ENCODE results near the gene ACBD3. TPM values are rescaled to one million over a fixed set of nuclear protein-coding genes. Genes with fewer than 3 reads are reported as not detected.

The ACBD3 gene
- total RNA-seq (2014; rRNA removed; shearing (Covaris generic)) (70.2 and 76.8 TPM in 2 replicates), polyA plus RNA-seq (2016; fragmentation: Nextera tagmentation; extraction: Ambion mirVana) (40.8 and 41.4 TPM in 2 replicates)

DNA sequence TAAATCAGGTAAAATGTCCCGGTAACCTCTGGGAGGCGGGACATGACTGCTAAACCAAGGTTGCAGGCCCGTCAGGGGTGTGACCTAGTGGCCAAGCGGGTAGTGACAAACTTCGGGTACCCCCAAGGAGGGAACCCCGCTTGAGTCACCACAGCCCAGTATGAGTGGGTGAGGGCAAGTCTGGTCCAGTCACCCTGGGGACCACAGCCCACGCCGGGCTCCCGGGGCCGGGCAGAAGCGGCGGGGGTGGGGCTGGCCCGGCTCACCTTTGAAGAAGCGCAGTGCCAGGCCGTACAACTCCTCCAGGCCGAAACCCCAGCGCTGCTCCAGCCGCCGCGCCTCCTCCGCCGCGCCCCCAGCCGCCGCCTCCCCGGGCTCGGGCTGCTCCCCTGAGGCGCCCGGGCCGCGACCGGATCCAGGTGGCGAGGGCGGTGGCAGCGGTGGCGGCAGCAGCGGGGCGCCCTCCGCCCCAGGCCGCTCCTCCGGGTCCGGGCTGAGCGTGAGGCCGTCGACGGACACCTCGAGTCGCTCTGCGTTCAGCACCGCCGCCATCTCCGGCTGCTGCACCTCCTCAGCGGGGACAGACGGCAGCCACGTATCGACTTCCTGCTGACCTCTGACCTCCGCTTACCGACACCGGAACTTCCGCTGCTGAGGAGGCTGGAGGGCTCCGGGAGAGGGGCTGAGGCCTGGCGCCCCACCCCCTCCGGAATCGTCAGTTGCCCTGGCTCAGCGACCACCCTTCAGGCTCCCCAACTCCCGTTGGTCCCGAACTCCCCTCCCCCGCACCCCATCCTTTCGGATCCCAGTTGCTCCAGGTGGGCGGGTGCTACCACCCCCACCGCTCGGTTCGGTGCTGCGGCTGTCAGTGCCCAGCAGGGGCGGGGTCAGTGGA is at the start of gene ACBD3:
Gene ACBD3 (minus strand): TSS at position 618 of the 895 bp plus-strand sequence. CDS start 66 bp downstream, at position 552.
- in situ Hi-C loops (cut with MboI) = no loop called here
- Histone ChIP-seq H3K4me2 (ENCODE audit: unreplicated experiment) (peak within 1 kb of the TSS; percentile 99), H3K27me3 (replicated peaks; ENCODE audit: insufficient read depth) (no peaks in the 10 kb centered on the region), H4K20me1 (ENCODE audit: insufficient read depth) (peaks cover 14% of the 10 kb centered on the region), H2AFZ (peak within 1 kb of the TSS; percentile 97), H3K4me3 (peak within 1 kb of the TSS; percentile 94), H3K36me3 (ENCODE audit: low read depth) (peaks cover 3% of the 10 kb centered on the region; the same call in 1 of the 2 replicates), H3K4me1 (ENCODE audit: insufficient read depth) (peaks cover 30% of the 10 kb centered on the region), H3F3A (ENCODE audit: insufficient read depth) (peaks cover 32% of the 10 kb centered on the region), H3K9me2 (ENCODE audit: insufficient read depth) (no peaks in the 10 kb centered on the region), H3K9ac (peak within 1 kb of the TSS; percentile 97), H3K79me2 (ENCODE audit: insufficient read depth) (peaks cover 59% of the 10 kb centered on the region), H3K27ac (peak within 1 kb of the TSS; percentile 95), H3K9me3 (ENCODE audit: low read depth) (no peaks in the 10 kb centered on the region)
- DNase-seq = peak; percentile 95
- WGBS, 2 experiments (ENCODE audit: low coverage in 1 of 2, low lambda C conversion rate in 2 of 2, missing lambda C conversion rate in 2 of 2) = 1% methylated on average over 38 to 58 of the region's 75 CpGs
- TF ChIP-seq EZH2 (IDR thresholded peaks at IDR 0.05; ENCODE audit: insufficient read depth, poor library complexity, severe bottlenecking) (no peak), EZH2phosphoT487 (IDR thresholded peaks at IDR 0.05; ENCODE audit: insufficient read depth, low read depth) (no peak)

- in situ Hi-C loops (cut with MboI) = no loop called here
- Histone ChIP-seq H3K9ac (no peak overlapping the region), H3K9me2 (ENCODE audit: insufficient read depth) (no peaks in the 10 kb centered on the region), H3K9me3 (ENCODE audit: low read depth) (no peaks in the 10 kb centered on the region), H3K4me3 (no peak overlapping the region), H4K20me1 (ENCODE audit: insufficient read depth) (no peaks in the 10 kb centered on the region), H3K79me2 (ENCODE audit: insufficient read depth) (no peaks in the 10 kb centered on the region), H3K36me3 (ENCODE audit: low read depth) (no peaks in the 10 kb centered on the region), H3F3A (ENCODE audit: insufficient read depth) (no peaks in the 10 kb centered on the region), H3K4me1 (ENCODE audit: insufficient read depth) (no peaks in the 10 kb centered on the region), H2AFZ (no peak overlapping the region), H3K27me3 (replicated peaks; ENCODE audit: insufficient read depth) (no peaks in the 10 kb centered on the region), H3K27ac (no peak overlapping the region), H3K4me2 (ENCODE audit: unreplicated experiment) (no peak overlapping the region)
- no peak for DNase-seq
- WGBS, 2 experiments (ENCODE audit: low coverage in 1 of 2, low lambda C conversion rate in 2 of 2, missing lambda C conversion rate in 2 of 2) = 83% methylated on average over 3 of the region's 3 CpGs
- TF ChIP-seq EZH2 (IDR thresholded peaks at IDR 0.05; ENCODE audit: insufficient read depth, poor library complexity, severe bottlenecking) (no peak), EZH2phosphoT487 (IDR thresholded peaks at IDR 0.05; ENCODE audit: insufficient read depth, low read depth) (no peak)
Observed at GRCh38 chr1:226233806-226234205, 47.3 kb upstream of the ACBD3 start.

DNA sequence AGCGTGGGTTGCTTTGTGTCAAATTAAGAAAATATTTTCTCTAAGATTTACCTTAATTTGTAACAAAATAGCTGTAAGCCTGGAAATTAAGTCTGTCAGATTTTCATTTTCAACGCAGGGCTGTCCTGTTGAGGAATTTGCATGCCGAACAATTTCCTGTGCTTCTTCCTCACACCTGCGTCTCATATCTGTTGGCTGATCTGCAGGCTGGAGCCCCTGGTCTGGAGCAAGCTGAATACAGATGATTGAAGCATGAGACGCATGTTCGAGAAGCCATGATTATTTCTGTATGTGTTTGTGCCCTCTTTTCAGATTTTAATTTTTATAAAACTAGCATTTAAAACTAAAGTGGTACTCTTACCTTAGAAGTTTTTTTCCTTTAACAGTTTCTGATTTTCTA is 46.8 kb upstream of the ACBD3 start:
- TF ChIP-seq EZH2 (IDR thresholded peaks at IDR 0.05; ENCODE audit: insufficient read depth, poor library complexity, severe bottlenecking) (no peak), EZH2phosphoT487 (IDR thresholded peaks at IDR 0.05; ENCODE audit: insufficient read depth, low read depth) (no peak)
- H4K20me1 ChIP-seq (ENCODE audit: insufficient read depth) = no peaks in the 10 kb centered on the region
- no peaks in the 10 kb centered on the region for H3K4me1 ChIP-seq (ENCODE audit: insufficient read depth)
- no peak overlapping the region for H3K4me2 ChIP-seq (ENCODE audit: unreplicated experiment)
- no peak overlapping the region for H2AFZ ChIP-seq
- in situ Hi-C loops (cut with MboI) = no loop called here
- no peaks in the 10 kb centered on the region for H3K27me3 ChIP-seq (replicated peaks; ENCODE audit: insufficient read depth)
- no peaks in the 10 kb centered on the region for H3K36me3 ChIP-seq (ENCODE audit: low read depth)
- H3K9ac ChIP-seq = no peak overlapping the region
- no peak overlapping the region for H3K27ac ChIP-seq
- no peaks in the 10 kb centered on the region for H3K9me3 ChIP-seq (ENCODE audit: low read depth)
- H3K79me2 ChIP-seq (ENCODE audit: insufficient read depth) = no peaks in the 10 kb centered on the region
- H3K9me2 ChIP-seq (ENCODE audit: insufficient read depth) = no peaks in the 10 kb centered on the region
- 91 to 92% methylated on average over 6 of the region's 6 CpGs for WGBS, 2 experiments (ENCODE audit: low coverage in 1 of 2, low lambda C conversion rate in 2 of 2, missing lambda C conversion rate in 2 of 2)
- no peak overlapping the region for H3K4me3 ChIP-seq
- no peaks in the 10 kb centered on the region for H3F3A ChIP-seq (ENCODE audit: insufficient read depth)
- no peak for DNase-seq

DNA sequence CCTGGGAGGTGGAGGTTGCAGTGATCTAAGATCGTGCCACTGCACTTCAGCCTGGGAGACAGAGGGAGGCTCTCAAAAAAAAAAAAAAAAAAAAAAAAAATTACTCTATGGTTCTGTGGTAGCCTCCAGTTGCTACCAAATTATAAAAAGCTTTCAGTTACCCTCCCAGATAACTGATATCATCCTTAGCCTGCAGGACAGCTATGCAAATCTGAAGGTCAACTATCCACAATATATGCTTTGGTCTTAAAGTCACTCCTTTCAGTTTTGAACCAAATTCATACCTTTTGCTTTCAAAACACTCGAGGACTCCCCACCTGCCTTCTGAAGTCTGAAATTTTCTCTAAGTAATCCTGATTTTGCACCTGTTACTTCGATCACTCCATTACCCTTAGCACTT is 40.1 kb upstream of the ACBD3 start:
- no peak overlapping the region for H3K27ac ChIP-seq
- no peaks in the 10 kb centered on the region for H3K9me2 ChIP-seq (ENCODE audit: insufficient read depth)
- H3K27me3 ChIP-seq (replicated peaks; ENCODE audit: insufficient read depth) = peaks cover 11% of the 10 kb centered on the region
- no peaks in the 10 kb centered on the region for H3K79me2 ChIP-seq (ENCODE audit: insufficient read depth)
- no peaks in the 10 kb centered on the region for H3F3A ChIP-seq (ENCODE audit: insufficient read depth)
- in situ Hi-C loops (cut with MboI) = no loop called here
- H3K4me1 ChIP-seq (ENCODE audit: insufficient read depth) = no peaks in the 10 kb centered on the region
- H2AFZ ChIP-seq = no peak overlapping the region
- TF ChIP-seq EZH2 (IDR thresholded peaks at IDR 0.05; ENCODE audit: insufficient read depth, poor library complexity, severe bottlenecking) (no peak), EZH2phosphoT487 (IDR thresholded peaks at IDR 0.05; ENCODE audit: insufficient read depth, low read depth) (no peak)
- no peaks in the 10 kb centered on the region for H3K36me3 ChIP-seq (ENCODE audit: low read depth)
- no peaks in the 10 kb centered on the region for H4K20me1 ChIP-seq (ENCODE audit: insufficient read depth)
- no peak overlapping the region for H3K4me2 ChIP-seq (ENCODE audit: unreplicated experiment)
- H3K4me3 ChIP-seq = no peak overlapping the region
- no peaks in the 10 kb centered on the region for H3K9me3 ChIP-seq (ENCODE audit: low read depth)
- no peak for DNase-seq
- no peak overlapping the region for H3K9ac ChIP-seq
- WGBS, 2 experiments (ENCODE audit: low coverage in 1 of 2, low lambda C conversion rate in 2 of 2, missing lambda C conversion rate in 2 of 2) = 91 to 98% methylated on average over 3 of the region's 3 CpGs
